Spleen (tissue), 11 donors: ENCODE measurements around the gene GPC4. TPM values are rescaled to one million over a fixed set of nuclear protein-coding genes. Genes with fewer than 3 reads are reported as not detected.
"Not testable (repeated sequence)": the region's sequence is repeated elsewhere in the genome, so short reads cannot be mapped to it uniquely, and the experiment has no call there.

Source experiments
- DNase-seq: peaks from one replicate; pipeline ENCODE4 v3.0.0-alpha.2; 2020
- H3K27ac ChIP-seq, 8 donors: fragments of 200-600 bp; sonication (generic) in 7 of 8; 1 replicate in 4 of 8; 2 replicates in 4 of 8; pipeline versions ENCODE4 v1.5.0 to v1.8.0; 2016 to 2021; ENCODE audit warnings: inconsistent platforms in 4 of 8, mild to moderate bottlenecking in 4 of 8, moderate library complexity in 1 of 8
- H3K27me3 ChIP-seq, 7 donors: fragments of 200-600 bp; sonication (generic) in 6 of 7; replicated peaks in 1 of 7; 1 replicate in 4 of 7; 2 replicates in 3 of 7; pipeline versions ENCODE4 v1.5.0 to v1.8.0; 2016 to 2021; ENCODE audit warnings: inconsistent platforms in 3 of 7, mild to moderate bottlenecking in 1 of 7
- H3K36me3 ChIP-seq, 6 donors: fragments of 200-600 bp; sonication (generic) in 5 of 6; 1 replicate in 4 of 6; 2 replicates in 2 of 6; pipeline versions ENCODE4 v1.5.0 to v1.8.0; 2016 to 2021; ENCODE audit warnings: inconsistent platforms in 2 of 6
- H3K4me1 ChIP-seq, 6 donors: fragments of 200-600 bp; sonication (generic) in 5 of 6; 1 replicate in 3 of 6; 2 replicates in 3 of 6; pipeline versions ENCODE4 v1.5.0 to v1.8.0; 2016 to 2021; ENCODE audit warnings: inconsistent platforms in 3 of 6
- H3K4me3 ChIP-seq, 8 donors: fragments of 200-600 bp; sonication (generic) in 7 of 8; 1 replicate in 4 of 8; 2 replicates in 4 of 8; pipeline versions ENCODE4 v1.5.0 to v1.8.0; 2016 to 2021; ENCODE audit warnings: inconsistent platforms in 4 of 8, mild to moderate bottlenecking in 4 of 8, moderate library complexity in 2 of 8
- H3K9me3 ChIP-seq, 8 donors: fragments of 200-600 bp; sonication (generic) in 7 of 8; 1 replicate in 4 of 8; 2 replicates in 4 of 8; pipeline versions ENCODE4 v1.5.0 to v1.8.0; 2016 to 2021; ENCODE audit warnings: inconsistent platforms in 4 of 8
- POLR2A ChIP-seq, 3 donors: fragments of 450-650 bp; IDR thresholded peaks; one replicate each; pipeline ENCODE4 v1.5.1; 2017; ENCODE audit warnings: antibody characterized with exemption in 3 of 3, mild to moderate bottlenecking in 1 of 3
- POLR2AphosphoS5 ChIP-seq, 3 donors: sonication (generic); formaldehyde crosslinking; IDR thresholded peaks; one replicate each; pipeline ENCODE4 v1.5.1; 2017; ENCODE audit warnings: antibody characterized with exemption in 3 of 3
- WGBS, 5 donors: extraction: QIAGEN DNeasy Blood & Tissue Kit in 3 of 5; methylation state at CpG; one replicate each; pipeline versions ENCODE4 v1.1.5 to v1.1.7; 2013 to 2018; 5-methylcytosine and 5-hydroxymethylcytosine counted together
- intact Hi-C: fragments of 100-400 bp; cut with DNase I; formaldehyde crosslinking; loops from one replicate; pipeline ENCODE4 v1.15.0; 2023; ENCODE audit warnings: low total_unique reads
- polyA plus RNA-seq, 3 donors: library from polyadenylated mRNA; stranded (reverse); fragments of 200-250 nt; gene quantifications; one replicate each; pipeline ENCODE4 v1.2.1, GENCODE V29; 2013
- total RNA-seq, 7 donors: library from RNA; depleted of rRNA in 3 of 7; stranded (reverse); fragments of >200 nt in 3 of 7; fragmentation: NEBNext Ultra II Directional in 4 of 7; extraction: Animal tissue kit (Norgen Biotek cat#: 25700) in 4 of 7; gene quantifications; one replicate each; pipeline versions ENCODE4 v1.1.0 to v1.2.1, GENCODE V29; 2016 to 2021
- TF ChIP-seq, protein P1 (sequence below), 11 experiments: fragments of 200-600 bp in 7 of 11; fragments of 450-650 bp in 4 of 11; sonication (generic) in 4 of 11; IDR thresholded peaks in 8 of 11; conservative IDR thresholded peaks in 3 of 11; 1 replicate in 7 of 11; 2 replicates in 4 of 11; pipeline versions ENCODE4 v1.4.0 to v1.8.0; 2016 to 2021; ENCODE audit warnings: antibody characterized with exemption in 11 of 11, inconsistent platforms in 4 of 11, mild to moderate bottlenecking in 1 of 11
- donor health status: healthy with polysubstance abuse.
- donor health status: DM: no; HTN: no; CAD: no; lungs with moderate emphysema.
- donor health status: DM: no; HTN: no; CAD: no.
- donor health status: Bipolar disorder and iron deficiency.
- donor health status: healthy.
- donor health status: DM: no; HTN: no; CAD: no.
- donor health status: DM: yes; HTN: yes; CAD: no.

Gene GPC4
- total and polyA plus RNA-seq, 10 donors: 0.70 to 17.7 (median 4.9) TPM

- no peak overlapping the region for H3K4me3 ChIP-seq
- DNase-seq: no peak
- no peak for TF ChIP-seq POLR2A (IDR thresholded peaks at IDR 0.05)
- TF ChIP-seq, protein P1, sequence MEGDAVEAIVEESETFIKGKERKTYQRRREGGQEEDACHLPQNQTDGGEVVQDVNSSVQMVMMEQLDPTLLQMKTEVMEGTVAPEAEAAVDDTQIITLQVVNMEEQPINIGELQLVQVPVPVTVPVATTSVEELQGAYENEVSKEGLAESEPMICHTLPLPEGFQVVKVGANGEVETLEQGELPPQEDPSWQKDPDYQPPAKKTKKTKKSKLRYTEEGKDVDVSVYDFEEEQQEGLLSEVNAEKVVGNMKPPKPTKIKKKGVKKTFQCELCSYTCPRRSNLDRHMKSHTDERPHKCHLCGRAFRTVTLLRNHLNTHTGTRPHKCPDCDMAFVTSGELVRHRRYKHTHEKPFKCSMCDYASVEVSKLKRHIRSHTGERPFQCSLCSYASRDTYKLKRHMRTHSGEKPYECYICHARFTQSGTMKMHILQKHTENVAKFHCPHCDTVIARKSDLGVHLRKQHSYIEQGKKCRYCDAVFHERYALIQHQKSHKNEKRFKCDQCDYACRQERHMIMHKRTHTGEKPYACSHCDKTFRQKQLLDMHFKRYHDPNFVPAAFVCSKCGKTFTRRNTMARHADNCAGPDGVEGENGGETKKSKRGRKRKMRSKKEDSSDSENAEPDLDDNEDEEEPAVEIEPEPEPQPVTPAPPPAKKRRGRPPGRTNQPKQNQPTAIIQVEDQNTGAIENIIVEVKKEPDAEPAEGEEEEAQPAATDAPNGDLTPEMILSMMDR (IDR thresholded peaks at IDR 0.05 in 8 of 11, conservative IDR thresholded peaks at IDR 0.05 in 3 of 11): no peak
- no peak for TF ChIP-seq POLR2AphosphoS5 (IDR thresholded peaks at IDR 0.05)
- no peaks in the 10 kb centered on the region for H3K27me3 ChIP-seq
- peaks cover 0 to 5% (median 0%) of the 10 kb centered on the region in 8 donors for H3K9me3 ChIP-seq
- intact Hi-C loops: no loop called here
- no peaks in the 10 kb centered on the region for H3K4me1 ChIP-seq
- no peak overlapping the region for H3K27ac ChIP-seq
- no peaks in the 10 kb centered on the region for H3K36me3 ChIP-seq
- 85 to 95% (median 90%) methylated on average over 1 to 4 of the region's 4 CpGs for WGBS, 5 donors
Measured at GRCh38 chrX:133290076-133290475, 125.2 kb downstream of the GPC4 start.

DNA sequence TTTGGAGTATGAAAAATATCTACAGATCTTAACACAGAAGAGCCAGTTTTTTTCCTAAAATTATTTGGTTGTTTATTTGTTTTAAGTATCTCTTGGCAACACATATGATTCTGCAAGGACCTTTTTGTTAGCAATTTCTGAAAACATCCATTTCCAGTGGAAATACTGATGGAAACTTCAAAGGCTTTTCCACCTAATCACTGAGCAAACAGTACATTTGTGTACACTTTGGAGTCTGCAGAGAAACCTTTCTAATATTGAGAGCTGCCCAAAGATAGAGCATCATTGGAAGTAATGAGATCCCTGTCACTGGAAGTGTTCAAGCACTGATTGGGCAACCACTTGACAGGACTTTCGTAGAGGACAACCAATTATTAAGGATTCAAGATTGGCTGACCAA lies 127.4 kb downstream of the GPC4 start:
- Histone ChIP-seq H3K27ac (no peak overlapping the region), H3K4me1 (no peaks in the 10 kb centered on the region), H3K4me3 (no peak overlapping the region), H3K36me3 (no peaks in the 10 kb centered on the region), H3K9me3 (peaks cover 0 to 5% (median 0%) of the 10 kb centered on the region in 8 donors), H3K27me3 (no peaks in the 10 kb centered on the region)
- TF ChIP-seq, protein P1 (IDR thresholded peaks at IDR 0.05 in 8 of 11, conservative IDR thresholded peaks at IDR 0.05 in 3 of 11): no peak
- no peak for TF ChIP-seq POLR2A (IDR thresholded peaks at IDR 0.05)
- no peak for TF ChIP-seq POLR2AphosphoS5 (IDR thresholded peaks at IDR 0.05)
- WGBS, 5 donors: 63 to 88% (median 75%) methylated on average over 1 of the region's 1 CpG
- intact Hi-C loops: no loop called here
- no peak for DNase-seq

- TF ChIP-seq POLR2AphosphoS5 (IDR thresholded peaks at IDR 0.05): no peak
- TF ChIP-seq, protein P1 (IDR thresholded peaks at IDR 0.05 in 8 of 11, conservative IDR thresholded peaks at IDR 0.05 in 3 of 11): no peak
- 79 to 93% (median 82%) methylated on average over 6 of the region's 6 CpGs for WGBS, 5 donors
- peaks cover 0 to 5% (median 0%) of the 10 kb centered on the region in 8 donors for H3K9me3 ChIP-seq
- no peaks in the 10 kb centered on the region for H3K4me1 ChIP-seq
- intact Hi-C loops: no loop called here
- H3K4me3 ChIP-seq: no peak overlapping the region
- H3K36me3 ChIP-seq: no peaks in the 10 kb centered on the region
- no peak for DNase-seq
- no peaks in the 10 kb centered on the region for H3K27me3 ChIP-seq
- H3K27ac ChIP-seq: no peak overlapping the region
Measured at GRCh38 chrX:133285341-133285740, 129.9 kb downstream of the GPC4 start.

DNA sequence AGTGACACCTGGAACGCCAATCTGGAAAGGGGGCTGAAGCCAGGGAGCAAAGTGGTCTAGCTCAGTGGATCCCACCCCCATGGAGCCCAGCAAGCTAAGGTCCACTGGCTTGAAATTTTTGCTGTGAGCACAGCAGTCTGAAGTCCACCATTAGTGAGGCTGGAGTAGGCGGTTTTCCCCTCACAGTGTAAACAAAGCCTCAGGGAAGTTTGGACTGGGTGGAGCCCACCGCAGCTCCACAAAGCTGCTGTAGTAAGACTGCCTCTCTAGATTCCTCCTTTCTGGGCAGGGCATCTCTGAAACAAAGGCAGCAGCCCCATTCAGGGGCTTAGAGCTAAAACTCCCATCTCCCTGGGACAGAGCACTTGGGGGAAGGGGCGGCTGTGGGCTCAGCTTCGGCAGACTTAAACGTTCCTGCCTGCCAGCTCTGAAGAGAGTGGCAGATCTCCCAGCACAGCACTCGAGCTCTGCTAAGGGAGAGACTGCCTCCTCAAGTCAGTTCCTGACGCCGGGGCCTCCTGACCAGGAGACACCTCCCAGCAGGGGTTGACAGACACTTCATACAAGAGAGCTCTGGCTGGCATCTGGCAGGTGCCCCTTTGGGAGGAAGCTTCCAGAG lies 136.1 kb downstream of the GPC4 start:
- H3K4me1 ChIP-seq, intact Hi-C loops, H3K27me3 ChIP-seq, DNase-seq, H3K4me3 ChIP-seq, H3K36me3 ChIP-seq, H3K27ac ChIP-seq: not testable (repeated sequence)
- peaks cover 0 to 15% (median 0%) of the 10 kb centered on the region in 8 donors for H3K9me3 ChIP-seq
- 82 to 92% (median 86%) methylated on average over 5 to 9 of the region's 9 CpGs; no CpG with 5 or more reads in 1 of the 5 donors for WGBS, 5 donors
